NOMO-1 (cell line): ENCODE data around the gene TAF7L.

Experiments
- DNase-seq, 2 experiments: peaks; one replicate each; lab custom pipeline; 2025; ENCODE audit not compliant: unreplicated experiment in 2 of 2; lab: John Stamatoyannopoulos, UW

TAF7L gene

GRCh38 chrX:101229170-101229569, 62.0 kb downstream of the TAF7L start:
- no peak for DNase-seq

DNA sequence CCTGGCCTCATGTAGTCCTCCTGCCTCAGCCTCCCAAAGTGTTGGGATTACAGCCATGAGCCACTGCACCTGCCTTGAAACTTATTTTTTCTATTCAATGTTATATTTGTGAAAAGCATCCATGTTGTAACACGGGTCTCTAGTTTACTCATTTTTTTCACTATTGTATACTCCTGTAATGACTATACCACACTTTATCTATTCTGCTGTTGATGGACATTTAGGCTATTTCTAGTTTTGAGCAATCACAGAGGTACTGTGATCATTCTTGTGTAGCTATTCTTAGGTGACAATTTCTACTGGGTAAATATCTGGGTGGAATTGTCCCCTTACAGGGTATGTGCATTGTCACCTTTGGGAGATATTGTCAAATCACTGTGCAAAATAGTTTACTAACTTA, 67.9 kb downstream of the TAF7L start:
- no peak for DNase-seq

GRCh38 chrX:101220662-101221260, 70.4 kb downstream of the TAF7L start:
- no peak for DNase-seq

- no peak for DNase-seq
Observed at GRCh38 chrX:101219864-101220346, 71.2 kb downstream of the TAF7L start.

GRCh38 chrX:101219116-101219863, 71.8 kb downstream of the TAF7L start, which contains the start of gene DRP2:
TSS of gene DRP2 (plus strand) at chrX:101219786. CDS start at chrX:101231648, 11,862 bp downstream.
- DNase-seq, result no peak
